Measurements from ENCODE around the gene AANAT.
"Not testable (repeated sequence)": the region's sequence is repeated elsewhere in the genome, so short reads cannot be mapped to it uniquely, and the experiment has no call there.

AANAT gene

DNA sequence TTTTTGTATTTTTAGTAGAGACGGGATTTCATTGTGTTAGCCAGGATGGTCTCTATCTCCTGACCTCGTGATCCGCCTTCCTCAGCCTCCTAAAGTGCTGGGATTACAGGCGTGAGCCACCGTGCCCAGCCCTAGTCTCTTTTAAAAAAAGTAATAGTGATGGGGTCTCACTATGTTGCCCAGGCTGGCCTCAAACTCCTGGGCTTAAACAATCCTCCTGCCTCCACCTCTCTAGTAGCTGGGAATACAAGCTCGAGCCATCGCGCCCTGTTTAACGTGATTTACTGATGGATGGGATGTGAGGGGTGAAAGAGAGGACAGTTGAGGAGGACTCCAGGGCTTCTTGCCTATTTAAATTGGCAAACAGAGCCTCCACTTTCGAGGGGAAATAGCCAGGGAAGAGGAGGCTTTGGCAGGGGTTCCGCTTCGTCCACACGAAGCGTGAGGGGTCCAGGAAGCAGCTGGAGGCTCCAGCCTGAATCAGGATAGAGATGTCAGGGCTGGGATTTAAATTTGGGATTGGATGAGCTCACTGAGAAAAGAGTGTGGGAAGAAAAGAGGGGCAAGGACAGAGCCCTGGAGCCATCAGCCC, 41.2 kb downstream of the AANAT start:
- DNase-seq: not testable (repeated sequence)

GRCh38 chr17:76510831-76511244, 43.4 kb downstream of the AANAT start:
- DNase-seq: no peak

- no peak for DNase-seq
These were observed 44.4 kb downstream of the AANAT start for GRCh38 chr17:76511668-76512365.

GRCh38 chr17:76512366-76513305, 45.2 kb downstream of the AANAT start:
- no peak for DNase-seq

GRCh38 chr17:76513306-76513692, 45.9 kb downstream of the AANAT start:
- no peak for DNase-seq

GRCh38 chr17:76514355-76514754, 47.0 kb downstream of the AANAT start:
- DNase-seq: not testable (repeated sequence)

DNA sequence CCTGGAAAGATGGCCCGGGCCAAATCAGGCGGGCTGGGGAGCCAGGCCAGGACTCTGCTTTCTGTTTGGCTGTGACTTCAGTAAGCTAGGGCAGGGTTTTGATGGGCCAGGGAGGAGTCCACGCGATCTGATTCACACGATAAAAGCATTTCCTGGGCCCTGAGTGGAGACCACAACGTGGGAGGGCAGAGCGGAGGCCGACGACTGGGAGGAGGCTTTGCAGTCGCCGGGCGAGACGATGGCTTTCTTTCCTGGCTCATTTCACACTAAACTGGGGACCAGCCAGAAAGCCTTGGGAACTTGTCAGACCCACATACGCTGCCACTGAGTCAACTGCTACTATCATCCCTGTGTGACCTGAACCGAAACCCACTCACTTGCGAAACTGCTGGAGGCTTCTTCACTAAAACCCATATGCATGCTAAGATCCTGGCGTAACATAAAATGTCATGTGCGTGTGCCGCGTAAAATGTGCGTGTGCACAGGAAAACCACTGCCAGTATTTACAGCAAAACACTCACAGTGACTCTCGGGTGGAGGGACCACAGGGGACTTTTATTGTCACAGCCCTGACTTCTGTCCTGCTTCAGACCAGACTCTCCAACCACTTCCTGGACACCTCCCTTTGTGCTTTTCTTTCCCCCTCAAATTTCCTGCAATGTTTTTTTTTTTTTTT, 48.0 kb downstream of the AANAT start:
- DNase-seq: peak; percentile 89

- DNase-seq: no peak
These were observed 50.2 kb downstream of the AANAT start for GRCh38 chr17:76517638-76518038.

- DNase-seq: no peak
These were observed 51.9 kb downstream of the AANAT start for GRCh38 chr17:76519048-76519966.

All from CD4-positive, alpha-beta T cell treated with Interleukin-15 for 1 hour (primary cell).